ENCODE measurements around the gene ABCC1.

DNA sequence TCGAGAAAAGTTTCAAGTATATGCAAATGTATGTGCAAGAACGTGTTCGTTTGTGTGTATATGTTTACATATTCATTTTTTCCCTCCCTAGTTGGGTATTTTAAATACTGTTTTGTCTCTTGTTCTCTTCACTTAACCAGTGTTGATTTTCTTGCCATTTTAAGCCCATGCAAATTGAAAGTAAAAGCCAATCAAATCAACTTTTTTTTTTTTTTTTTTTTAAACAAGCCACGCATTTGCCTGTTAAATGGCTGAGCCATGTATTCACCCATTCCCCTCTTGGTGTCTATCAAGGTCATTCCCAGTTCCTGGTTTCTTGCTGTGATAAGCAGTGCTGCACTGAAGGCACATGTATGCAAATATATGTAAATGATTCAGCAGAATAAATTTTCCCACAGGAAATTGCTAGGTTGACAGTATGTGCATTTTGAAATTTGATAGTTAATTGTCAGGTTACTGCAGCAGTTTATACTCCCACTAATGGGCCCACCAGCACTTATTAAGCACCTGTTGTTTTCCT, 12.2 kb downstream of the ABCC1 start:
- TF ChIP-seq EZH2phosphoT487 (conservative IDR thresholded peaks at IDR 0.05; ENCODE audit: low read length), result no peak
- TF ChIP-seq, protein P1, sequence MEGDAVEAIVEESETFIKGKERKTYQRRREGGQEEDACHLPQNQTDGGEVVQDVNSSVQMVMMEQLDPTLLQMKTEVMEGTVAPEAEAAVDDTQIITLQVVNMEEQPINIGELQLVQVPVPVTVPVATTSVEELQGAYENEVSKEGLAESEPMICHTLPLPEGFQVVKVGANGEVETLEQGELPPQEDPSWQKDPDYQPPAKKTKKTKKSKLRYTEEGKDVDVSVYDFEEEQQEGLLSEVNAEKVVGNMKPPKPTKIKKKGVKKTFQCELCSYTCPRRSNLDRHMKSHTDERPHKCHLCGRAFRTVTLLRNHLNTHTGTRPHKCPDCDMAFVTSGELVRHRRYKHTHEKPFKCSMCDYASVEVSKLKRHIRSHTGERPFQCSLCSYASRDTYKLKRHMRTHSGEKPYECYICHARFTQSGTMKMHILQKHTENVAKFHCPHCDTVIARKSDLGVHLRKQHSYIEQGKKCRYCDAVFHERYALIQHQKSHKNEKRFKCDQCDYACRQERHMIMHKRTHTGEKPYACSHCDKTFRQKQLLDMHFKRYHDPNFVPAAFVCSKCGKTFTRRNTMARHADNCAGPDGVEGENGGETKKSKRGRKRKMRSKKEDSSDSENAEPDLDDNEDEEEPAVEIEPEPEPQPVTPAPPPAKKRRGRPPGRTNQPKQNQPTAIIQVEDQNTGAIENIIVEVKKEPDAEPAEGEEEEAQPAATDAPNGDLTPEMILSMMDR (IDR thresholded peaks at IDR 0.05; ENCODE audit: insufficient read depth, low read length, poor library complexity, severe bottlenecking), result no peak

Measured in SU-DHL-6 (cell line).